Astrocyte (in vitro differentiated cells and primary cell): ENCODE data around the gene STK38. TPM values are rescaled to one million over a fixed set of nuclear protein-coding genes. Genes with fewer than 3 reads are reported as not detected.
A peak's percentile ranks its signal among the peaks of the same experiment; 100 is the strongest.
"Not testable (repeated sequence)": the region's sequence is repeated elsewhere in the genome, so short reads cannot be mapped to it uniquely, and the experiment has no call there.

Experiments
- DNase-seq: peaks from one replicate; pipeline ENCODE4 v3.0.0-alpha.2; 2010; ENCODE audit warnings: low read depth
- FAIRE-seq: peaks from 2 replicates; lab custom pipeline; 2011; peaks lifted over from hg19 to GRCh38; lab: Jason Lieb, UNC
- H2AFZ ChIP-seq: 2 replicates; pipeline ENCODE4 v1.6.0; 2012; ENCODE audit warnings: low read depth, low read length, inconsistent platforms
- H3K27ac ChIP-seq: 2 replicates; pipeline ENCODE4 v1.5.1; 2011; ENCODE audit warnings: low read depth, low read length, inconsistent platforms
- H3K27me3 ChIP-seq: 2 replicates; pipeline ENCODE4 v1.6.0; 2011; ENCODE audit warnings: low read length, inconsistent platforms; ENCODE audit not compliant: insufficient read depth
- H3K36me3 ChIP-seq: 2 replicates; pipeline ENCODE4 v1.5.1; 2011; ENCODE audit warnings: low read length, inconsistent platforms; ENCODE audit not compliant: insufficient read depth
- H3K4me1 ChIP-seq: 2 replicates; pipeline ENCODE4 v1.5.1; 2011; ENCODE audit warnings: low read length, inconsistent platforms; ENCODE audit not compliant: insufficient read depth
- H3K4me2 ChIP-seq: 2 replicates; pipeline ENCODE4 v1.6.0; 2012; ENCODE audit warnings: low read length, inconsistent platforms
- H3K4me3 ChIP-seq: 2 replicates; pipeline ENCODE4 v1.5.1; 2011; ENCODE audit warnings: low read depth, mild to moderate bottlenecking, low read length, inconsistent platforms; ENCODE audit not compliant: insufficient read depth
- H3K79me2 ChIP-seq: 2 replicates; pipeline ENCODE4 v1.6.0; 2012; ENCODE audit warnings: mild to moderate bottlenecking, low read length, inconsistent platforms; ENCODE audit not compliant: insufficient read depth
- H3K9ac ChIP-seq: 2 replicates; pipeline ENCODE4 v1.6.0; 2012; ENCODE audit warnings: mild to moderate bottlenecking, low read length, inconsistent platforms
- H3K9me3 ChIP-seq: 2 replicates; pipeline ENCODE4 v1.5.1; 2012; ENCODE audit warnings: low read depth, mild to moderate bottlenecking, low read length, inconsistent platforms; ENCODE audit not compliant: insufficient read depth
- H4K20me1 ChIP-seq: 2 replicates; pipeline ENCODE4 v1.6.0; 2012; ENCODE audit warnings: low read length, inconsistent platforms; ENCODE audit not compliant: insufficient read depth
- H3K27ac Mint-ChIP-seq: one replicate; pipeline ENCODE4 v1.8.0; 2021; ENCODE audit warnings: mild to moderate bottlenecking, mixed read lengths; ENCODE audit not compliant: unreplicated experiment
- H3K27me3 Mint-ChIP-seq: one replicate; pipeline ENCODE4 v1.8.0; 2021; ENCODE audit warnings: low read depth, mixed read lengths; ENCODE audit not compliant: unreplicated experiment
- H3K36me3 Mint-ChIP-seq: one replicate; pipeline ENCODE4 v1.8.0; 2021; ENCODE audit warnings: low read depth, mixed read lengths; ENCODE audit not compliant: unreplicated experiment
- H3K4me1 Mint-ChIP-seq: one replicate; pipeline ENCODE4 v1.8.0; 2021; ENCODE audit warnings: low read depth, mixed read lengths; ENCODE audit not compliant: unreplicated experiment
- H3K4me3 Mint-ChIP-seq: one replicate; pipeline ENCODE4 v1.8.0; 2021; ENCODE audit warnings: mild to moderate bottlenecking, moderate library complexity, mixed read lengths; ENCODE audit not compliant: unreplicated experiment
- H3K9me3 Mint-ChIP-seq: one replicate; pipeline ENCODE4 v1.8.0; 2021; ENCODE audit warnings: mild to moderate bottlenecking, mixed read lengths; ENCODE audit not compliant: unreplicated experiment
- EZH2 ChIP-seq: IDR thresholded peaks from 2 replicates; pipeline ENCODE4 v1.6.1; 2012; ENCODE audit warnings: mild to moderate bottlenecking, low read length, inconsistent platforms; ENCODE audit not compliant: insufficient read depth
- total RNA-seq: library from RNA; stranded (reverse); gene quantifications from 2 replicates; pipeline ENCODE4 v1.2.1, GENCODE V29; 2021
- TF ChIP-seq, protein P1 (sequence below): IDR thresholded peaks from 2 replicates; pipeline ENCODE4 v1.5.1; 2011; ENCODE audit warnings: low read depth, mild to moderate bottlenecking, inconsistent platforms, low read length, moderate library complexity; ENCODE audit not compliant: insufficient read depth

Gene STK38
- total RNA-seq, 1 donor from 2014 or later: 54.1 TPM

DNA sequence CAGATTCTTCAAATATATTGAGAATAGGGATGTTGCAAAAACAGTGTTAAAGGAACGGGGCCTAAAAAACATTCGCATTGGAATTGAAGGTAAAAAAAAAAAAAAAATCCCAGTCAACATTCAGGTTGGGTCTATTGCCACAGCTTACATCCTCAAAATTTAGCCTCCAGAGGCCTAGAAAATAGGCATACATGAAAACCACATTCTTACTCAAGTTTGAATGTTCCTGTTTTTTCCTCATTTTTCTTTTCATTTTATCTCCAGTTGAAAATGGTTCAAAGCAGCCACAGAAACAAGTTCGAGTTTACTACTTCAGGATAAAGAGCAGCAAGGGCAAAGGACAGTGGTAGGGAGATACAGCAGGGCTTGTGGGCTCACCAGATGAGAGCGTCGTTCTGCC, 62.5 kb downstream of the STK38 start:
- Histone ChIP-seq H3K27ac (no peak overlapping the region), H3K79me2 (no peaks in the 10 kb centered on the region), H3K9ac (no peak overlapping the region), H3K27me3 (no peaks in the 10 kb centered on the region), H4K20me1 (peaks cover 31% of the 10 kb centered on the region), H3K4me1 (peaks cover 16% of the 10 kb centered on the region), H3K4me2 (no peak overlapping the region), H2AFZ (no peak overlapping the region), H3K36me3 (peaks cover 38% of the 10 kb centered on the region), H3K4me3 (no peak overlapping the region), H3K9me3 (no peaks in the 10 kb centered on the region)
- DNase-seq (no peak), FAIRE-seq (no peak)
- H3K4me1 Mint-ChIP-seq: peaks cover 10% of the 10 kb centered on the region
- no peak for TF ChIP-seq EZH2
- TF ChIP-seq, protein P1, sequence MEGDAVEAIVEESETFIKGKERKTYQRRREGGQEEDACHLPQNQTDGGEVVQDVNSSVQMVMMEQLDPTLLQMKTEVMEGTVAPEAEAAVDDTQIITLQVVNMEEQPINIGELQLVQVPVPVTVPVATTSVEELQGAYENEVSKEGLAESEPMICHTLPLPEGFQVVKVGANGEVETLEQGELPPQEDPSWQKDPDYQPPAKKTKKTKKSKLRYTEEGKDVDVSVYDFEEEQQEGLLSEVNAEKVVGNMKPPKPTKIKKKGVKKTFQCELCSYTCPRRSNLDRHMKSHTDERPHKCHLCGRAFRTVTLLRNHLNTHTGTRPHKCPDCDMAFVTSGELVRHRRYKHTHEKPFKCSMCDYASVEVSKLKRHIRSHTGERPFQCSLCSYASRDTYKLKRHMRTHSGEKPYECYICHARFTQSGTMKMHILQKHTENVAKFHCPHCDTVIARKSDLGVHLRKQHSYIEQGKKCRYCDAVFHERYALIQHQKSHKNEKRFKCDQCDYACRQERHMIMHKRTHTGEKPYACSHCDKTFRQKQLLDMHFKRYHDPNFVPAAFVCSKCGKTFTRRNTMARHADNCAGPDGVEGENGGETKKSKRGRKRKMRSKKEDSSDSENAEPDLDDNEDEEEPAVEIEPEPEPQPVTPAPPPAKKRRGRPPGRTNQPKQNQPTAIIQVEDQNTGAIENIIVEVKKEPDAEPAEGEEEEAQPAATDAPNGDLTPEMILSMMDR: no peak
- H3K27ac Mint-ChIP-seq: no peak overlapping the region
- no peaks in the 10 kb centered on the region for H3K9me3 Mint-ChIP-seq
- H3K4me3 Mint-ChIP-seq: no peak overlapping the region
- H3K36me3 Mint-ChIP-seq: peaks cover 21% of the 10 kb centered on the region
- H3K27me3 Mint-ChIP-seq: no peaks in the 10 kb centered on the region

DNA sequence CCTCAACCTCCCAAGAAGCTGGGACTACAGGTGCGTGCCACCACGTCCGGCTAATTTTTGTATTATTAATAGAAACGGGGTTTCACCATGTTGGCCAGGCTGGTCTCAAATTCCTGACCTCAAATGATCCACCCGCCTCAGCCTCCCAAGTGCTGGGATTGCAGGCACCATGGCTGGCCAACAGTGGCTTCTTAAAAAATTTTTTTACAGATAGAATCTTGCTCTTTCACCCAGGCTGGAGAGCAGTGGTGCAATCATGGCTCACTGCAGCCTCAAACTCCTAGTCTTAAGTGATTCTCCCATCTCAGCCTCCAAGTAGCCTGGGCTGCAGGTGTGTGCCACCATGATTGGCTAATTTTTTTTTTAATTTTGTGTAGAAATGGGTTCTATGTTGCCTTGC, 64.0 kb downstream of the STK38 start:
- H3K27ac ChIP-seq, H3K79me2 ChIP-seq, H3K9me3 ChIP-seq, H3K27ac Mint-ChIP-seq, H3K4me3 ChIP-seq, H3K4me3 Mint-ChIP-seq, H3K27me3 Mint-ChIP-seq, H3K9me3 Mint-ChIP-seq, H2AFZ ChIP-seq, DNase-seq, H3K27me3 ChIP-seq, H3K9ac ChIP-seq, H3K4me2 ChIP-seq, FAIRE-seq, H3K4me1 Mint-ChIP-seq: not testable (repeated sequence)
- peaks cover 42% of the 10 kb centered on the region for H3K36me3 ChIP-seq
- peaks cover 21% of the 10 kb centered on the region for H3K36me3 Mint-ChIP-seq
- peaks cover 26% of the 10 kb centered on the region for H4K20me1 ChIP-seq
- peaks cover 13% of the 10 kb centered on the region for H3K4me1 ChIP-seq

DNA sequence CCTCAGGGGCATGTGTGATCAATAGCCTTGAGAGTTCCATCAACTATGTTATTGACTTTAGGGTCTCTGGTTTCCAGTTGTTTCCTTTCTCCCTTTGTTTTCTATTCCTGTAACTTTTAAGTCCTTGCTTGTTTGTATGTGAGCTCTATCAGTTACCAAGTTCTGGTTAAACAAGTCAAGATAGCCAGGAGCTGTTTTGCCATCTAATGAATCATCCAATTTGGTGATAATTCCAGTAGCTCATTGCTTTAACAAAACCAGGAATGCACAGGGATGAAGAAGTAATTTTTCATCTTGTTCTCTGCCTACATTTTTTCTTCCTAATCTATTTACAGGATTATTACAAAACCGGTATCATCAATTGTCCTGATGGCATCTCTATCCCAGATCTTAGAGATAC, 68.0 kb downstream of the STK38 start:
- Histone ChIP-seq H3K9me3 (no peaks in the 10 kb centered on the region), H3K4me3 (no peak overlapping the region), H3K9ac (no peak overlapping the region), H3K36me3 (peaks cover 35% of the 10 kb centered on the region), H3K79me2 (peaks cover 7% of the 10 kb centered on the region), H2AFZ (no peak overlapping the region), H3K27me3 (no peaks in the 10 kb centered on the region), H4K20me1 (peaks cover 16% of the 10 kb centered on the region), H3K4me1 (peaks cover 2% of the 10 kb centered on the region), H3K27ac (no peak overlapping the region), H3K4me2 (no peak overlapping the region)
- TF ChIP-seq, protein P1: no peak
- no peak for TF ChIP-seq EZH2
- FAIRE-seq: no peak
- peak; percentile 40 for DNase-seq
- no peak overlapping the region for H3K4me3 Mint-ChIP-seq
- no peaks in the 10 kb centered on the region for H3K9me3 Mint-ChIP-seq
- H3K4me1 Mint-ChIP-seq: peaks cover 6% of the 10 kb centered on the region
- H3K27ac Mint-ChIP-seq: no peak overlapping the region
- no peaks in the 10 kb centered on the region for H3K27me3 Mint-ChIP-seq
- H3K36me3 Mint-ChIP-seq: peaks cover 20% of the 10 kb centered on the region
